CD14-positive monocyte (primary cell): ENCODE data around the gene CCL20. TPM values are rescaled to one million over a fixed set of nuclear protein-coding genes. Genes with fewer than 3 reads are reported as not detected.

Experiments
- DNase-seq, 3 donors: peaks; one replicate each; pipeline ENCODE4 v3.0.0-alpha.2; 2011 to 2022
- H2AFZ ChIP-seq: 2 replicates; pipeline ENCODE4 v1.6.0; 2012; ENCODE audit warnings: mild to moderate bottlenecking, low read depth, low read length, inconsistent platforms; ENCODE audit not compliant: insufficient read depth, poor library complexity, severe bottlenecking
- H3K27ac ChIP-seq, 2 donors: 1 replicate in 1 of 2; 2 replicates in 1 of 2; pipeline ENCODE4 v1.5.1; 2012 to 2013; ENCODE audit warnings: low read length in 2 of 2, control low read depth in 1 of 2, inconsistent platforms in 1 of 2, low read depth in 1 of 2, mild to moderate bottlenecking in 1 of 2
- H3K27me3 ChIP-seq, 2 donors: one replicate each; pipeline versions ENCODE4 v1.6.0 to v1.6.1; 2011 to 2013; ENCODE audit warnings: low read length in 2 of 2; ENCODE audit not compliant: control insufficient read depth in 2 of 2, insufficient read depth in 2 of 2
- H3K36me3 ChIP-seq, 2 donors: replicated peaks in 1 of 2; 1 replicate in 1 of 2; 2 replicates in 1 of 2; pipeline versions ENCODE4 v1.5.1 to v1.6.1; 2012 to 2013; ENCODE audit warnings: low read length in 2 of 2, control low read depth in 1 of 2, inconsistent platforms in 1 of 2, mild to moderate bottlenecking in 1 of 2; ENCODE audit not compliant: insufficient read depth in 2 of 2, control insufficient read depth in 1 of 2
- H3K4me1 ChIP-seq, 2 donors: 1 replicate in 1 of 2; 2 replicates in 1 of 2; pipeline versions ENCODE4 v1.5.1 to v1.6.1; 2012 to 2013; ENCODE audit warnings: low read length in 2 of 2, control low read depth in 1 of 2, inconsistent platforms in 1 of 2, mild to moderate bottlenecking in 1 of 2, moderate library complexity in 1 of 2; ENCODE audit not compliant: insufficient read depth in 2 of 2, control insufficient read depth in 1 of 2
- H3K4me2 ChIP-seq: replicated peaks from 2 replicates; pipeline ENCODE3; 2012; ENCODE audit warnings: low read length, moderate library complexity, mild to moderate bottlenecking; ENCODE audit not compliant: poor library complexity, severe bottlenecking; ENCODE audit errors: extremely low read depth
- H3K4me3 ChIP-seq, 3 experiments: fragments of 200-600 bp in 1 of 3; sonication (generic) in 1 of 3; replicated peaks in 1 of 3; 1 replicate in 2 of 3; 2 replicates in 1 of 3; pipeline ENCODE4 v1.5.1; 2011 to 2013; ENCODE audit warnings: low read length in 3 of 3, mild to moderate bottlenecking in 3 of 3, control low read depth in 2 of 3, low read depth in 2 of 3, inconsistent platforms in 1 of 3, moderate library complexity in 1 of 3
- H3K79me2 ChIP-seq: 2 replicates; pipeline ENCODE4 v1.6.0; 2012; ENCODE audit warnings: mild to moderate bottlenecking, control low read depth, inconsistent platforms, low read length, moderate library complexity; ENCODE audit not compliant: insufficient read depth
- H3K9ac ChIP-seq: 2 replicates; pipeline ENCODE4 v1.6.0; 2017; ENCODE audit warnings: low read length, mild to moderate bottlenecking; ENCODE audit not compliant: insufficient read depth, poor library complexity, severe bottlenecking
- H3K9me3 ChIP-seq, 2 donors: replicated peaks in 1 of 2; 1 replicate in 1 of 2; 2 replicates in 1 of 2; pipeline versions ENCODE4 v1.5.1 to v1.6.1; 2012 to 2013; ENCODE audit warnings: low read length in 2 of 2, control low read depth in 1 of 2; ENCODE audit not compliant: control insufficient read depth in 1 of 2, insufficient read depth in 1 of 2
- H4K20me1 ChIP-seq: 2 replicates; pipeline ENCODE4 v1.6.0; 2012; ENCODE audit warnings: mild to moderate bottlenecking, low read length, control low read depth, moderate library complexity; ENCODE audit not compliant: insufficient read depth
- H3K27ac Mint-ChIP-seq, 7 donors: one replicate each; pipeline ENCODE4 v1.8.0; 2020; ENCODE audit warnings: mild to moderate bottlenecking in 7 of 7, mixed read lengths in 7 of 7, moderate library complexity in 6 of 7, inconsistent platforms in 2 of 7
- H3K27me3 Mint-ChIP-seq, 3 donors: one replicate each; pipeline ENCODE4 v1.8.0; 2021 to 2022; ENCODE audit warnings: low read depth in 3 of 3, mild to moderate bottlenecking in 3 of 3, mixed read lengths in 3 of 3, moderate library complexity in 3 of 3, inconsistent platforms in 1 of 3
- H3K36me3 Mint-ChIP-seq, 2 donors: one replicate each; pipeline ENCODE4 v1.8.0; 2020; ENCODE audit warnings: mixed read lengths in 2 of 2, inconsistent platforms in 1 of 2, mild to moderate bottlenecking in 1 of 2
- H3K4me1 Mint-ChIP-seq: one replicate; pipeline ENCODE4 v1.8.0; 2020; ENCODE audit warnings: mild to moderate bottlenecking, mixed read lengths
- H3K4me3 Mint-ChIP-seq, 2 donors: one replicate each; pipeline ENCODE4 v1.8.0; 2020; ENCODE audit warnings: mild to moderate bottlenecking in 2 of 2, mixed read lengths in 2 of 2, moderate library complexity in 1 of 2
- H3K9me3 Mint-ChIP-seq, 7 donors: one replicate each; pipeline ENCODE4 v1.8.0; 2020 to 2022; ENCODE audit warnings: mixed read lengths in 7 of 7, mild to moderate bottlenecking in 6 of 7, moderate library complexity in 6 of 7, inconsistent platforms in 2 of 7
- CTCF ChIP-seq: fragments of 200-600 bp; IDR thresholded peaks from one replicate; pipeline ENCODE4 v1.8.0; 2022; ENCODE audit warnings: antibody characterized with exemption, mild to moderate bottlenecking
- WGBS: methylation state at CpG from one replicate; pipeline ENCODE4 v1.1.5; 2013; ENCODE audit warnings: missing lambda C conversion rate; ENCODE audit not compliant: insufficient coverage; 5-methylcytosine and 5-hydroxymethylcytosine counted together
- intact Hi-C, 2 donors: fragments of 100-400 bp; cut with micrococcal nuclease; formaldehyde crosslinking; loops; one replicate each; pipeline versions ENCODE4 v1.15.0 to v1.15.1; 2023
- polyA plus RNA-seq, 3 donors: library from polyadenylated mRNA; depleted of rRNA in 1 of 3; unstranded in 2 of 3; stranded (reverse) in 1 of 3; fragments of 300-500 nt in 2 of 3; fragments of >200 nt in 1 of 3; fragmentation: Illumina TruSeq in 2 of 3; gene quantifications; 1 replicate in 2 of 3; 2 replicates in 1 of 3; pipeline ENCODE4 v1.2.3, GENCODE V29; 2012 to 2021

Gene CCL20
- polyA plus RNA-seq, 3 donors: 0.47 to 6.2 TPM; not detected in 1

- Histone ChIP-seq H3K79me2 (no peaks in the 10 kb centered on the region), H4K20me1 (no peaks in the 10 kb centered on the region), H3K27ac (no peak overlapping the region), H2AFZ (no peak overlapping the region), H3K4me3 (no peak overlapping the region), H3K9me3 (no peaks in the 10 kb centered on the region), H3K27me3 (peaks cover 0 to 11% of the 10 kb centered on the region in 2 donors), H3K9ac (no peak overlapping the region), H3K36me3 (no peaks in the 10 kb centered on the region), H3K4me1 (peaks cover 5 to 7% of the 10 kb centered on the region in 2 donors), H3K4me2 (no peak overlapping the region)
- H3K9me3 Mint-ChIP-seq: peaks cover 0 to 2% (median 0%) of the 10 kb centered on the region in 7 donors
- peaks cover 8% of the 10 kb centered on the region for H3K4me1 Mint-ChIP-seq
- H3K36me3 Mint-ChIP-seq: no peaks in the 10 kb centered on the region
- H3K27me3 Mint-ChIP-seq: peaks cover 9 to 19% (median 17%) of the 10 kb centered on the region in 3 donors
- intact Hi-C loops: loop anchor here in 1 of 2 donors (10.0 kb wide), 1 partner anchor 71 kb away; no protein-coding TSS in a partner anchor
- H3K4me3 Mint-ChIP-seq: no peak overlapping the region
- H3K27ac Mint-ChIP-seq: no peak overlapping the region
- WGBS: no CpG with 5 or more reads among the region's 3 CpGs
- no peak for DNase-seq
- no peak for TF ChIP-seq CTCF
These were observed 41.8 kb downstream of the CCL20 start for GRCh38 chr2:227855440-227855839.

- intact Hi-C loops: loop anchor here in 1 of 2 donors (10.0 kb wide), 1 partner anchor 72 kb away; no protein-coding TSS in a partner anchor
These were observed 43.1 kb downstream of the CCL20 start for GRCh38 chr2:227856697-227857096.

More at GRCh38 chr2:227856697-227857096, 43.1 kb downstream of the CCL20 start:
- Histone ChIP-seq H3K27ac (no peak overlapping the region), H3K36me3 (no peaks in the 10 kb centered on the region), H3K9ac (no peak overlapping the region), H3K4me3 (no peak overlapping the region), H3K4me2 (no peak overlapping the region), H3K27me3 (peaks cover 0 to 11% of the 10 kb centered on the region in 2 donors), H4K20me1 (no peaks in the 10 kb centered on the region), H2AFZ (no peak overlapping the region), H3K4me1 (peaks cover 5 to 7% of the 10 kb centered on the region in 2 donors), H3K79me2 (no peaks in the 10 kb centered on the region), H3K9me3 (no peaks in the 10 kb centered on the region)
- no peak overlapping the region for H3K27ac Mint-ChIP-seq
- peaks cover 0 to 2% (median 0%) of the 10 kb centered on the region in 7 donors for H3K9me3 Mint-ChIP-seq
- TF ChIP-seq CTCF: no peak
- WGBS: no CpG with 5 or more reads among the region's 2 CpGs
- no peaks in the 10 kb centered on the region for H3K36me3 Mint-ChIP-seq
- no peak for DNase-seq
- H3K27me3 Mint-ChIP-seq: peaks cover 6 to 19% (median 11%) of the 10 kb centered on the region in 3 donors
- H3K4me1 Mint-ChIP-seq: peaks cover 9% of the 10 kb centered on the region
- H3K4me3 Mint-ChIP-seq: no peak overlapping the region
